ENCODE data around the gene WDR4.

The WDR4 gene

GRCh38 chr21:42858185-42858847 is 21.0 kb downstream of the WDR4 start:
- no peak overlapping the region for H3K4me3 ChIP-seq (ENCODE audit: low read depth, low read length)
- DNase-seq (ENCODE audit: low read depth): no peak
- TF ChIP-seq CTCF (conservative IDR thresholded peaks at IDR 0.05; ENCODE audit: low read depth, low read length): no peak

GRCh38 chr21:42857216-42857615 is 22.1 kb downstream of the WDR4 start:
- DNase-seq (ENCODE audit: low read depth): no peak
- H3K4me3 ChIP-seq (ENCODE audit: low read depth, low read length): no peak overlapping the region
- no peak for TF ChIP-seq CTCF (conservative IDR thresholded peaks at IDR 0.05; ENCODE audit: low read depth, low read length)

GRCh38 chr21:42855937-42856335 is 23.4 kb downstream of the WDR4 start:
- no peak overlapping the region for H3K4me3 ChIP-seq (ENCODE audit: low read depth, low read length)
- TF ChIP-seq CTCF (conservative IDR thresholded peaks at IDR 0.05; ENCODE audit: low read depth, low read length): no peak
- no peak for DNase-seq (ENCODE audit: low read depth)

- no peak for TF ChIP-seq CTCF (conservative IDR thresholded peaks at IDR 0.05; ENCODE audit: low read depth, low read length)
- H3K4me3 ChIP-seq (ENCODE audit: low read depth, low read length): no peak overlapping the region
- no peak for DNase-seq (ENCODE audit: low read depth)
Measured at GRCh38 chr21:42855171-42855936, 24.0 kb downstream of the WDR4 start.

GRCh38 chr21:42854246-42855010 is 24.9 kb downstream of the WDR4 start:
- TF ChIP-seq CTCF (conservative IDR thresholded peaks at IDR 0.05; ENCODE audit: low read depth, low read length): no peak
- no peak for DNase-seq (ENCODE audit: low read depth)
- no peak overlapping the region for H3K4me3 ChIP-seq (ENCODE audit: low read depth, low read length)

GRCh38 chr21:42853621-42854020 is 25.7 kb downstream of the WDR4 start:
- no peak for DNase-seq (ENCODE audit: low read depth)
- no peak overlapping the region for H3K4me3 ChIP-seq (ENCODE audit: low read depth, low read length)
- no peak for TF ChIP-seq CTCF (conservative IDR thresholded peaks at IDR 0.05; ENCODE audit: low read depth, low read length)
